Stimulated activated CD4-positive, alpha-beta T cell treated with anti-CD3 and anti-CD28 coated beads, Interleukin-12 subunit alpha, Interleukin-12 subunit beta, amount 100 ng/mL, for 24 hours (primary cell): ENCODE results near the gene SYK.

ENCODE experiments used
- DNase-seq, 2 experiments: peaks; one replicate each; pipeline ENCODE4 v3.0.0-alpha.2; 2020; ENCODE audit warnings: low read depth in 2 of 2

SYK gene

GRCh38 chr9:90851444-90851843 lies 49.8 kb downstream of the SYK start:
- DNase-seq = no peak

DNA sequence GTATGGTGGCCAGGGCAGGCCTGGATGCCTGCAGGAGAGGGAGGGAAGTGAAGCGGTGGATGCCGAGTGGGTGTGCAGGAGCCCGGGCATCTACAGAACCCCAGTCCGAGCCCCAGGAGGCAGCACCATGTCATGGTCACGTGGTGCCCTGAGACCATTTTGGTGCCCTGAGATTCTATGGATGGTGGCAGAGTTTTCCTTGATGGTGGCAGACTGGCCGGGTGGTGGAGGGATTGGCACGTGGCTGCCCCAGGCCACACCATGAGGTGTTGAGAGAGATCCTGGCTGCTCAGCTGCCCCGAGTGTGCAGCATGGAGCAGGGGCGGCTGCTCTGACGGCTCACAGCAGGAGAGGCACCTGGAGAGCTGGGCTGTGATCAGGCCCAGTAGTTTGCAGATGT lies 52.3 kb downstream of the SYK start:
- no peak for DNase-seq

DNA sequence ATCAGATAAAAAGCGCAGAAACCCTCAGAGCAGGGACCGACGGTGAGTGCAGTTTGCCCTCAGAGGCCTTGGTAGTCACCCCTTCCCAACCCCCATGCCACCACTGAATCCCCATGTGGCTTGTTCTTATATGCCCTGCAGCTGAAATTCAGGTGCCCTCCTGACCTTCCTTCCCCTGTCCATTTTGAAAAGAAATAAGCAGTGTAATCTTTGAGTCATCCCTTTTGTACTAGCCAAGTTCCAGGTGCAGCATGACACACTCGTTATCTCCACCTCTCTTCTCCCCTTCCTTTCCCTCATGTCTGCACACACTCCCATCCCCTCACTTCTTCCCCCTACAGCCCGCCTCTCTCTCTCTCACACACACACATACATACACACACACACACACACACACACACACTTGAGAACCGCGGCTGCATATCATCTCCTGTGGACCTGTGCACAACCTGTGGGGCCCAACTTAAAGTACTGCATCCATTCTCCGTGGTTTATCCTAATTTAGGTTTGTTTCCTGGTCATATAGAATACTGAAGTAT lies 53.1 kb downstream of the SYK start:
- DNase-seq = no peak

DNA sequence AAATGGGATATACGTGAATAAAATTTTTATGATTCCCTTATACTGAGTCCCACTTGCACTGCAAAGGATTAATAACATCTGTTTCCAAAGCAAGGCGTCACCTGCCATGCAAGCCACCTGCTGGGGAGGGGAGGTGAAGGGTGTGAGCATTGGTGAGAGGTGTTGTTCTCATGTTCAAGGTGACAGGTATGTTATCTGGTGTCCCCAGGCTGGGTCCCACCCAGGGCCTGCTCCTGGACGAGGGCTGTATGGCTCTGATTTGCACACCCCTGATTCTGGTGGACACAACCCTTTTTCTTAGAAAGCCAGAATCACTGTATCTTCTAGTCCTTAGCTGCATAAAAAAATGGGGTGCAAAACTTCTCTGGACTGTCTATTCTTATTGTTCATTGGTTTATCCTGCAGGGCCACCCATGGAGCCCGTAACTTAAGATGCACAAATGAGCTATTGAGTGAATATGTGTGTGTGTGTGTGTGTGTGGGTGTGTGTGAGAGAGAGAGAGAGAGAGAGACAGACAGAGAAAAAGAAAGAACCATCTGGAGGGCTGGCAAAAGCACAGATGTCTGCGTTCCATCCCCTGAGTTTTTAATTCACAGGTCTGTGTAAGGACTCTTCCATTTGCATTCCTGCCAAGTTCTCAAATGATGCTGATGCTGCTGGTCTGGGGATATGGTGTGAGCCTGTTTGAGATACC lies 53.7 kb downstream of the SYK start:
- no peak for DNase-seq

DNA sequence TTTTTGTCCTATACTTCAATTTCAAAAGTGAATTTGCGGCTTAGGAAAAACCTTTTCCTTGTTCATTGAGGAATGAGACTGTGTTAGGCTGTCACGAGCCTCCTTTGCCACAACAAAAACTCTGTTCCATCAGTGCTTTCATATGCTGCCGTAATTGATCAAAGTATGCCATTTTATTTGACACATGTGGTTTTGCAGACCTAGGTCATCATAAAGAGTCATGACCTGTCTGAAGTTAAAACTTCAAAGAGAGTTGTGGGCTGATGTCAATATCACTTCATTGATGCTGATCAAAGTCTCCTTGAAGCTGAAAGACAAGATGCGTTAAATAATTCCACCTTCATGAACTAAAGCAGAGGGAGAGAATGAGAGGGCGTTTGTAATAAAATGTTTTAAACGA lies 55.5 kb downstream of the SYK start:
- no peak for DNase-seq

- DNase-seq = no peak
These were observed 56.2 kb downstream of the SYK start for GRCh38 chr9:90857855-90858254.

GRCh38 chr9:90858457-90858901 lies 56.9 kb downstream of the SYK start:
- DNase-seq = no peak

- DNase-seq = no peak
These were observed 58.8 kb downstream of the SYK start for GRCh38 chr9:90860382-90860781.

- no peak for DNase-seq
These were observed 59.2 kb downstream of the SYK start for GRCh38 chr9:90860826-90861225.

- no peak for DNase-seq
These were observed 59.8 kb downstream of the SYK start for GRCh38 chr9:90861380-90861779.

DNA sequence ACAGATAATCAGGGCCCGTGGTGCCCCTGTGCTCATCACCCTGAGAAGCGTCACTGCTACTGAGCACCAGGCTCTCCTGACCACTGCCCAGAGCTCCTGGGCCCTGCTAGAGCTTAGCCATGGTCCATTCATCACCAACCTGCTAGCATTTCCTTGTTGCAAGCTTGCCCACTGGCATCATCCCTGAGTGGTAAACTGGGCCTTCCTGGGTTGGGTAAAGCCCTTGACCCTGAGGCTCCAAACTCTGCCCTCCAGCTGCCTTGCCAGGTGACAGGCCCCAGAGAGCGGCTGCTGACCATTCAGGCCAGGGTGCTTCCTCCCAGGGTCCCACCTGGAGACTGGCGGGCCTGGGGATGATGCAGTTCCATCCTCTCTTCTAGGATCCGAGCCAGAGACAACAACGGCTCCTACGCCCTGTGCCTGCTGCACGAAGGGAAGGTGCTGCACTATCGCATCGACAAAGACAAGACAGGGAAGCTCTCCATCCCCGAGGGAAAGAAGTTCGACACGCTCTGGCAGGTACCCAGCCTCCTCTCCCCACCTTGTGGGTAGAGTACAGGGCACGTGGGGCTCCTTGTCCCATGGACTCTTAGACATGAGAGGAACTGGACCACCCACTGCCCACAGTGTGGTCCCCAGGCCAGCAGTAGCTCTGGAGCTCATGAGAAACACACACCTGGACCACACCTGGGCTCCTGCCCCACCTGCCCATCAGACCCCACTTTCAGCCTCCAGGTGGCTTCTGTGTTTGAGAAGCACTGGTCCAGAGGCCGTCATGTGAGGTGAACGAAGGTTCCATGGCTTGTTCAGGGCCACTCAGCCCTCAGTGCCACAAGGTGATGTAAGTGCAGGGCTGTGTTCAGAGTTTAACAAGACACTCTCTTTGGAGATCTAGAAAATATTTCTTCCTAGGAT lies 60.5 kb downstream of the SYK start:
- DNase-seq = no peak

DNA sequence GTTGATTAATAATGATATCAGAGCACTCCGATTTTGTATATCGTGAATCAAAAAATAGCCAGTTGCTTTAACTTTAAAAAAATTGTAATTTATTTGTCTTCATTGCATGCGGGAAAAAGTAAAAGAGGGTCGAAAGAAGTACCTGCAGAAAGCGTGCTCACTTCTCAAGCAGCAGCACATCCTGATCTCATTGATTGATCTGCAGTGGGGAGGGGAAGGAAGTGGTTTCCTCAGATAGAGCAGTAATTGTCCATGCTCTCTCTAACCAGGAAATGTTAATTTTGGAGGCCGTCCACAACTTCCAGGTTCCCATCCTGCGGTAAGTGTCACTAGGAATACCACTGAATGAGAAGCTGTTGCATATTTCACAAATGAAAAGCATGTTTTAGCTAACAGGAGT lies 63.2 kb downstream of the SYK start:
- DNase-seq = no peak

DNA sequence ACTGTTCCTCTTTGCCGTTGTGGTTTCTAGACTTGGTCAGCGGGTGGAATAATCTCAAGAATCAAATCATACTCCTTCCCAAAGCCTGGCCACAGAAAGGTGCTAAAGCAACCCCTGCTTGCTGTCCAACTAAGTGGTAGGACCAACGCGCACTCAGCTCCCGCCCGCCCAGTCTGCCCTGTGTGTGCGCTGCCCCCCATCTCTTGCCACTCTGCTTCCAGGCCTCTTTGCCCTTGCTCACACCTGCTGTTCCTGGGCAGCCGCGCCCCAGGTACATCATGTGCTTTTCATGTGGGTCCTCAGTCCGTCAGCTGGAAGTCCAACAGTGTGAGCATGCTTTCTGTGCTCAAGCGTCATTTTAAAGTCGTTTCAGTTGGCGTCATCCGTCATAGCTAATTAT lies 65.5 kb downstream of the SYK start:
- no peak for DNase-seq

DNA sequence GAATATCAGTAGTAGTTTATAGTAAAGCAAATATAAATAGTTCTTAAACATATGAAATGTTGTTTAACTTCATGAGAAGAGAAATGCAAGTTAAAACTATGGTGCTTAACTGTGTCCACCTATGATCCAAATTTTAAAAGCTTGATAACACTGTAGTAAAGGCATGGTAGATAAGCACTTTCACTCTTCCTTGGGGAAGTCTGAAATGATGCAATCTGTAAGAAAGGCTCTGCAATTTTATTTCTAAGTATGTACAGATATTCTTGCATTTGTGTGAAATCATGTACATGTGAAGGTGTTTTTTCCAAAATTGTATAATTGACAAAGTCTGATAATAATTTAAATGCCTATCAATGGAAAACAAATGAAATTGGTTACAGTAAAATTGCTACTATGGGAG lies 66.9 kb downstream of the SYK start:
- no peak for DNase-seq

GRCh38 chr9:90869361-90869760 lies 67.7 kb downstream of the SYK start:
- DNase-seq = no peak

- DNase-seq = peak in 1 of 2 experiments; percentile 11
These were observed 69.2 kb downstream of the SYK start for GRCh38 chr9:90870621-90871326.

DNA sequence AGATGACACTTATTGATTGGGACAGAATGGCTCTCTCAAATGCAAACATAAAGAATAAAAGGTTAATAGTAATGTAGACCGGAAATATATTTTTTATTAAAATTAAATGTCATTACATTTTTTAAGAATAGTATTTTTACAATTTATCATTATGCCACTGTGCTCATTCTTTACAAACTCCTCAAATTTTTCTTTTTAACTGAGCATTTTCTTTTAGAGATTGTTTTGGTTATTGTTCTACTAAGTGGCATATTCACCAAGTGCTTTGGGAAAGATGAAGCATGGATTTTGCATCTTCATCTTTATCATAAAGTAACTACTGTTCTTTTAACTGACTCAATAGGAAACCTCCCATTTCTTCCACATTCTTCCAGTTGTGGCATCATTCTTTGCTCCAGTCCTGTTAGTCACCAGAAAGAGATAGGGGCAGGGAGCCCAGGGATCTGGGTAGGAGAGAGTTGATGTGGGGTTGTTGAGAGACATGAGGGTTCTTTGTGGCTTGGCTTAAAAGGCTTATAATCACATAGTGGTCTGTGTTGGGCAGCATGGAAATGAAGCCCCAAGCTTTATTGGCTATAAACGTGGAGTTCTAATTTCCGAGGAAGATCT lies 69.8 kb downstream of the SYK start:
- no peak for DNase-seq

- no peak for DNase-seq
These were observed 71.2 kb downstream of the SYK start for GRCh38 chr9:90872835-90873294.

GRCh38 chr9:90873422-90873821 lies 71.8 kb downstream of the SYK start:
- DNase-seq = no peak

- no peak for DNase-seq
These were observed 72.6 kb downstream of the SYK start for GRCh38 chr9:90874194-90874593.

DNA sequence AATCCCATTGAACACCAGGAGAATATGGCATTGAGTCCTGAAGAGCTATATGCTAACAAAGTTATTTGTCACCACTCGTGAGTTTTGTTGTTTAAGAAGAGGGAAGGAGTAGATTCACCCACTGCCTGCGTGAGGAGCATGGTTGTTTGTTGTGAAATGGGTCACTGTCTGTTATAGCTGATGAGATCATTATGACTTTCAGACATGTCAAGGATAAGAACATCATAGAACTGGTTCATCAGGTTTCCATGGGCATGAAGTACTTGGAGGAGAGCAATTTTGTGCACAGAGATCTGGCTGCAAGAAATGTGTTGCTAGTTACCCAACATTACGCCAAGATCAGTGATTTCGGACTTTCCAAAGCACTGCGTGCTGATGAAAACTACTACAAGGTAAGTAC lies 76.9 kb downstream of the SYK start:
- DNase-seq = no peak

DNA sequence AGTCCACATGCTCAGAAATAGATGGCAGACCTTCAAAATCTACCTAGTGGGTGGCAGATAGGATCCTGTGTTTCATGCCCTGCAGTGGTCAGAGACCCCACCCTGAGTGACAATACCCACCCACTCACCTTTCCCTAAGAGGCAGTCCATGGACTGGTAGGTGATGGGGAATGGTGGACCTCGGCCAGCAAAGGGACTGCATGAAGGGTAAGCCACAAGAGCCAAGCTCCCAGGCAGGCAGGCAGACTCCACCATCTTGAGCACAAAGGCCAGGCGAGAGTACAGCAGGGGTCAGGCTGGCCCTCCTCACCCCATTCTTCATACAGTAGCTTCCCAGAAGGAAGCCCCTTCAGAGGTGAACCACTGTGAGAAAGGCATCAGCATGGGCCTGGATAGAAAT lies 78.4 kb downstream of the SYK start:
- DNase-seq = no peak
